Measurements from ENCODE around the gene PIGP. TPM values are rescaled to one million over a fixed set of nuclear protein-coding genes. Genes with fewer than 3 reads are reported as not detected.

The PIGP gene
- total RNA-seq, 3 donors from 2014 or later, result 14.7 to 29.6 (median 25.5) TPM

GRCh38 chr21:37032877-37033471 lies 39.9 kb downstream of the PIGP start:
- H3K36me3 ChIP-seq, result no peaks in the 10 kb centered on the region
- H3K27me3 ChIP-seq, result no peaks in the 10 kb centered on the region
- H3K4me3 ChIP-seq, result no peak overlapping the region
- no peak overlapping the region for H3K27ac ChIP-seq
- intact Hi-C loops (cut with DNase I; ENCODE audit: low total_unique reads), result no loop called here
- TF ChIP-seq POLR2AphosphoS5 (IDR thresholded peaks at IDR 0.05) (no peak), CTCF (IDR thresholded peaks at IDR 0.05) (no peak), POLR2A (IDR thresholded peaks at IDR 0.05) (no peak)
- DNase-seq (ENCODE audit: low spot score in 2 of 2), result no peak
- no peaks in the 10 kb centered on the region for H3K4me1 ChIP-seq
- H3K9me3 ChIP-seq, result no peaks in the 10 kb centered on the region

GRCh38 chr21:37032293-37032692 lies 40.6 kb downstream of the PIGP start:
- no peak for TF ChIP-seq CTCF (IDR thresholded peaks at IDR 0.05)
- no peaks in the 10 kb centered on the region for H3K27me3 ChIP-seq
- no peaks in the 10 kb centered on the region for H3K36me3 ChIP-seq
- H3K27ac ChIP-seq, result no peak overlapping the region
- no peak for DNase-seq (ENCODE audit: low spot score in 2 of 2)
- no peaks in the 10 kb centered on the region for H3K9me3 ChIP-seq
- H3K4me3 ChIP-seq, result no peak overlapping the region
- intact Hi-C loops (cut with DNase I; ENCODE audit: low total_unique reads), result no loop called here
- no peaks in the 10 kb centered on the region for H3K4me1 ChIP-seq

GRCh38 chr21:37030864-37031263 lies 42.0 kb downstream of the PIGP start:
- no peak overlapping the region for H3K27ac ChIP-seq
- TF ChIP-seq POLR2AphosphoS5 (IDR thresholded peaks at IDR 0.05) (no peak), CTCF (IDR thresholded peaks at IDR 0.05) (no peak), POLR2A (IDR thresholded peaks at IDR 0.05) (no peak)
- H3K9me3 ChIP-seq, result no peaks in the 10 kb centered on the region
- DNase-seq (ENCODE audit: low spot score in 2 of 2), result no peak
- intact Hi-C loops (cut with DNase I; ENCODE audit: low total_unique reads), result no loop called here
- H3K36me3 ChIP-seq, result no peaks in the 10 kb centered on the region
- no peaks in the 10 kb centered on the region for H3K27me3 ChIP-seq
- no peaks in the 10 kb centered on the region for H3K4me1 ChIP-seq
- H3K4me3 ChIP-seq, result no peak overlapping the region

- no peak for DNase-seq (ENCODE audit: low spot score in 2 of 2)
- H3K4me3 ChIP-seq, result no peak overlapping the region
- TF ChIP-seq CTCF (IDR thresholded peaks at IDR 0.05) (no peak), POLR2AphosphoS5 (IDR thresholded peaks at IDR 0.05) (no peak)
- no peaks in the 10 kb centered on the region for H3K4me1 ChIP-seq
- no peaks in the 10 kb centered on the region for H3K36me3 ChIP-seq
- no peak overlapping the region for H3K27ac ChIP-seq
- intact Hi-C loops (cut with DNase I; ENCODE audit: low total_unique reads), result no loop called here
- no peaks in the 10 kb centered on the region for H3K9me3 ChIP-seq
- H3K27me3 ChIP-seq, result no peaks in the 10 kb centered on the region
Measured at GRCh38 chr21:37028570-37028969, 44.3 kb downstream of the PIGP start.

GRCh38 chr21:37026499-37026898 lies 46.4 kb downstream of the PIGP start:
- no peaks in the 10 kb centered on the region for H3K27me3 ChIP-seq
- no peaks in the 10 kb centered on the region for H3K4me1 ChIP-seq
- no peak for DNase-seq (ENCODE audit: low spot score in 2 of 2)
- TF ChIP-seq POLR2AphosphoS5 (IDR thresholded peaks at IDR 0.05) (no peak), POLR2A (IDR thresholded peaks at IDR 0.05) (no peak), CTCF (IDR thresholded peaks at IDR 0.05) (no peak)
- no peak overlapping the region for H3K4me3 ChIP-seq
- no peaks in the 10 kb centered on the region for H3K9me3 ChIP-seq
- H3K36me3 ChIP-seq, result no peaks in the 10 kb centered on the region
- intact Hi-C loops (cut with DNase I; ENCODE audit: low total_unique reads), result no loop called here
- H3K27ac ChIP-seq, result peak overlapping the region in 1 of 2 donors; percentile 17

Data from breast epithelium (tissue), 4 donors.